HepG2 (cell line): ENCODE measurements around the gene RBCK1.

Experiments
- HDAC2 ChIP-seq: sonication (generic); formaldehyde crosslinking; IDR thresholded peaks from 2 replicates; pipeline ENCODE4 v1.4.0; 2020; ENCODE audit warnings: missing genetic modification reagents
- NFE2L1 ChIP-seq: sonication (generic); formaldehyde crosslinking; IDR thresholded peaks from 2 replicates; pipeline ENCODE4 v1.4.0; 2020; ENCODE audit warnings: missing genetic modification reagents, mild to moderate bottlenecking, borderline replicate concordance
- PHF5A ChIP-seq: IDR thresholded peaks from one replicate; pipeline ENCODE4 v1.6.1; 2018; ENCODE audit warnings: low read depth, missing genetic modification reagents; ENCODE audit not compliant: unreplicated experiment
- PHF8 ChIP-seq: sonication (generic); formaldehyde crosslinking; IDR thresholded peaks from 2 replicates; pipeline ENCODE4 v1.5.0; 2020; ENCODE audit warnings: missing genetic modification reagents
- SMC3 ChIP-seq: IDR thresholded peaks from 2 replicates; pipeline ENCODE4 v1.6.1; 2011; ENCODE audit warnings: low read length, improper control_type of control experiment
- ZNF577 ChIP-seq: sonication (generic); formaldehyde crosslinking; IDR thresholded peaks from 2 replicates; pipeline ENCODE4 v1.4.0; 2020; ENCODE audit warnings: mild to moderate bottlenecking, low read depth, missing genetic modification reagents, borderline replicate concordance

DNA sequence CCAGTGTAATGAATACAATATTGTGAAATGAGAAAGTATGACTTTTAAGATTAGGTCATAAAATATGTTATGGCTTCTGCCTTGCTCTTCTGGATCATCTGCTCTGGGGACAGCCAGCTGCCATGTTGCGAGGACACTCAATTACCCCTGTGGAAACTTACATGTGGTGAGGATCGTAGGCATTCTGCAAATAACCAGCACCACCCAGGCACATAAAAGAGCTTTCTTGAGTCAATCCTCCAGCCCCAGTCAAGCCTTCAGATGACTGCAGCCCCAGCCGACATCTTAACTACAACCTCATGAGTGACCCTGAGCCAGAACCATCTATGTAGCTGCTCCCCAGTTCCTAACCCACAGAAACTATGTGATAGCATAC, 4.5 kb upstream of the RBCK1 start:
- TF ChIP-seq PHF5A (CRISPR knock-in tag) = no peak
- TF ChIP-seq PHF8 = no peak
- TF ChIP-seq HDAC2 (CRISPR knock-in tag) = no peak
- TF ChIP-seq SMC3 = no peak
- TF ChIP-seq NFE2L1 (CRISPR knock-in tag) = no peak
- TF ChIP-seq ZNF577 (CRISPR knock-in tag) = no peak
